HG02642 (cell line): Measurements from ENCODE around the gene MRPS33.
A peak's percentile ranks its signal among the peaks of the same experiment; 100 is the strongest.

ENCODE experiments used
- ATAC-seq: cut with Tn5 transposase; IDR thresholded peaks from one replicate; pipeline ENCODE4 v1.9.1; 2021; ENCODE audit warnings: mild to moderate bottlenecking; ENCODE audit not compliant: unreplicated experiment, poor library complexity

The MRPS33 gene

GRCh38 chr7:141012696-141013344, 1.9 kb downstream of the MRPS33 start:
- no peak for ATAC-seq

DNA sequence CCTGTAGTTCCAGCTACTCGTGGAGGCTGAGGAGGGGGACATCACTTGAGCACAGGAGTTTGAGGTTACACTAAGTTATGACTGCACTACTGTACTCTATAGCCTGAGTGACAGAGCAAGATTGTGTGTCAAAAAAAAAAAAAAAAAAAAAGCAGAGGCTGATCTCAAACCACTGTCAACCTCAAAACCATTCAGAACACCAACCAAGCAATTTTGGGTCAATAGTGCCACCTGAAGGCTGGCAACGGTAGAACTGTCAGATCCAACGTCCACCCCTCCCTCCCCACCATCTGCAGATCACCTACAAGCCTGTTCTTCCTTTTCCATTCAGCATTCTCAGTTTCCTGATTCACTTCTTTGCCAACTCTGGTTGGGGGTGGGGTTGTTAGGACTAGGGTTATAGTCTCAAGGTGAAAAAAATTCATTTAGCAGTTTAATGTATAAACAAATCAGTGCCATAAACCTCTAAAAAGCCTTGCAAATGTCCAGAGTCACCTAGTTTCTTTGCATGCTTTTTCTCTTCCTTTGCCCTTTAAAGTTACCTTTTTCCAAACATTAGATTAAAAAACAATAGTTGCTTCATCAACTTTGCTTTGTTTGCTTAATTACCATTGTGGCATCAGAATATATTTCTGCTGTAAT, 2.6 kb downstream of the MRPS33 start:
- ATAC-seq, result peak; percentile 34

DNA sequence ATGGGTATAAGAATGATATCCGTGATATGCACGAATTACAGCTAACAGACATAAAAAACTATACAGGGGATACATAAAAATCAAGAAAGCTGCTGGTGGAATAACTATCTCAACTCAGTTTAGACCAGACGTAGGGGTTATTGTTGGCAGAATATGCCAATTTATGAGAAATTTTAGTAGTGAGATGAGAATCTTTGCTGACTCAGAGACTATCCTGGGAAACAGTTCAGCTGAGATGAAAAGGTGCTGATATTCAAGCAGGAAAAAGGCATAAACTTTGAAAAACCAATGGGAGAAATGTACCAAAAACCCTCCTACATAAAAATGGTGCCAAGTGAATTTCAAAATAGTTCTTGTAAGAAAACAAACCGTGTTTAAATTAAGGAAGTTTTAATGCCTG, 3.3 kb downstream of the MRPS33 start:
- ATAC-seq, result no peak

GRCh38 chr7:141003172-141004065, 11.3 kb downstream of the MRPS33 start:
- ATAC-seq, result no peak

- no peak for ATAC-seq
Observed at GRCh38 chr7:141001546-141001945, 13.2 kb downstream of the MRPS33 start.

GRCh38 chr7:141001122-141001521, 13.6 kb downstream of the MRPS33 start:
- ATAC-seq, result no peak

GRCh38 chr7:140998715-140999114, 16.0 kb downstream of the MRPS33 start:
- ATAC-seq, result no peak

DNA sequence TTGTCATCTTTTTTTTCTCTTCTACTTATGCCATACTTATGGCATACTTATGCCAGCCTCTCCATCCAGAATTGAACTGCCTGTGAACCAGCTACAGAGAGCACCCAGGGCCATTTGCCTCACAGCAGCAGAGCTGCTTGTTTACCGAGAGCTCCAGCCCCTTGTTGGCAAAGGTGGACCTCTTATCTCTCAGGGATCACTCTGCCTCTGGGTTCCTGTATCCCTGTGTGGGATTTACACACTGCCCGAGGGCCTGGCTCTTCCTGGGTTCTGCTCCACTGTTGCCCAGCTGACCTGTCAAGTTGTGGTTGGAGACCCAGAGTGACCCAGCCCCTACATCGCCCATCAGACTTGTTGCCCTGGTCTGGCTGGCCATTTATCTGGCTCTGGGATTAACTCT, 22.3 kb downstream of the MRPS33 start:
- ATAC-seq, result no peak

- ATAC-seq, result no peak
Observed at GRCh38 chr7:140990193-140990962, 24.4 kb downstream of the MRPS33 start.

GRCh38 chr7:140989068-140989467, 25.7 kb downstream of the MRPS33 start:
- no peak for ATAC-seq

- no peak for ATAC-seq
Observed at GRCh38 chr7:140983802-140984201, 30.9 kb downstream of the MRPS33 start.

DNA sequence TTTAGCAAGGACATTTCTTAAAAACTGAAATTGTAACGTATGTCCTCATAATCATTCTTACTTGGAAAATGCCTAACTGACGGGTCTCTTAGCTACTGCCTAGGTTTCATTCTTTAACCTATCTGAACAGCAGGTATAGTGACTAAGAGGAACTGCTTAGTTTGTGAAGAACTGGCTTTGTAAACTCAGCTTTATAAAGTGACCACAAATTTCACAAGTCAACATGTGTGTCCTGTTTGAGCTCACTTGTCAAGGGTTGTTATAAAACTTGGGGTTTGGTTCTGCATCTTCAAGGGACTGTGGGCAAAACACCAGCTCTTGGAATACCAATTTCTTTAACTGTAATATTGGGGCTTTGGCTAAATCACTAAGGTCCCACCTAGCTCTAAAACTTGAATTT, 32.2 kb downstream of the MRPS33 start:
- no peak for ATAC-seq

GRCh38 chr7:140981951-140982350, 32.8 kb downstream of the MRPS33 start:
- no peak for ATAC-seq

GRCh38 chr7:140977741-140978140, 37.0 kb downstream of the MRPS33 start:
- ATAC-seq, result no peak

GRCh38 chr7:140972876-140973829, 41.6 kb downstream of the MRPS33 start:
- ATAC-seq, result no peak

GRCh38 chr7:140972344-140972743, 42.4 kb downstream of the MRPS33 start:
- ATAC-seq, result no peak

DNA sequence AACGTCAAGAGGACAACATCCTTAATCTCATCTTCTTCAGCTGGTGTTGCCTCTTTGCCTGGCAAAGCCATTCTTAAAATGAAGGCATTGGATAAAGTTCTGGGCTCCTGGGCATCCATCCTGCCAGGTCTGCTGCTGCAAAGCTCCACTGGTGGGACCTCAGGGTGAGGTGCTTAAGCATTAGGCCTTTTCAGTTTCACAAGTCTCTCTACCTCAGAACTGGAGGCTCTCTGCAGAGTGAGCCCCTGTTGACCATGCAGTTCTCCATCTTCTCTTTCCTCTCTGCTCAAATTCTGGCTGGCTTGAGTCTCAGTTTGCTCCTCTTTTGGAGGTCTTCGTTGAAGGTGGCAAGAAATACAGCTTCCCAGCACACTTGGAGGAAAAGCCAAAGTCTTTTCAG, 47.3 kb downstream of the MRPS33 start:
- ATAC-seq, result no peak

DNA sequence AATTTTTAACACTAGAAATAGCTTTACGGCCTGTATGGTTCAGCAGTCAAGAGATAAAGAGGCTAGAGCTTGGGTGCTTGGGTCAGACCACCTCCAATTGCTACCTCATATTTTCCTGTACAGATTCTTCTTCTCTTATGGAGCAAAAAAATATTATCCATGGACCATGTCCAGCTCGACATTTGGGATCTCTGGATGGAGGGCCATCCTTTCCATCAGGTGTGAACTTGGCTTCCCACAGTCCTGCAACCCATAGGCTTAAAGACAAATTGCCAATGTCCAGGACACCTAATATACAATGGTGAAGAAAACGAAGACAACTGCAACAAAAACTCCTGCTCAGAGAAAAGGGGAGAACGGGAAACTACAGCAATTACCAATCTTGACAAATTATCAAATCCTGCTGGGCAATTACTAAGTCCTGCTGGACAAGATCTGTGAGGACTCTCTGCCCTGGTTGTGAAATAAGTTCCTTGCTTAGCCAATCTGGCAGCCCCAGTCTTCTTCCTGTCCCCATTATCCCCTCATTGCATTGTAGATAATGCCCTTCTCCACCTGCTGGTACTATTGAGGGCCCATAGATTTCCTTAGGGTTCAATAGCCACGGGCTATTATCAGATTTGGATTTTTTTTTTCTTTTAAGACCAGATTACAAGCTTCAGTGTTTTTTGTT, 48.1 kb downstream of the MRPS33 start:
- no peak for ATAC-seq

- no peak for ATAC-seq
Observed at GRCh38 chr7:140961117-140961516, 53.6 kb downstream of the MRPS33 start.
